ENCODE results near the gene FBLN5.
"Not testable (repeated sequence)": the region's sequence is repeated elsewhere in the genome, so short reads cannot be mapped to it uniquely, and the experiment has no call there.

Gene FBLN5

DNA sequence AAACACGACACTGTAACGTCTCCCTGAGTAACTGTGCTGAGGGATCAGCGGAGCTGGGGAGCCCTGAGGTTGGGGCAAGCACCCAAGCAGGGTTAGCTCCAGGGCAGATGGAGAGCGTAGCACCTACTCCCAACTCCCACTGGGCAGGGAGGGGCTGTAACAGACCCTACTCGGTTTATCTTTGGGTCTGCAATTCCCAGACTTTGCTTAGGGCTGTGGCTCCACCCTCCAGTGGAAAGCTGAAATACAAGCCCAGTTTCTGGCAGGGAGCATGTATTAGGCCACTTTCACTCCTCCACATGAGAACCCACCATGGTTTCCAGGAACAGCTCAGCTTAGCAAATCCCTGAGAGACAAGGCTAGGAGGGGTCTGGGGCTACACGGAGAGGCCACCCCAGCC lies 62.8 kb downstream of the FBLN5 start:
- no peak for DNase-seq (ENCODE audit: low read depth)

DNA sequence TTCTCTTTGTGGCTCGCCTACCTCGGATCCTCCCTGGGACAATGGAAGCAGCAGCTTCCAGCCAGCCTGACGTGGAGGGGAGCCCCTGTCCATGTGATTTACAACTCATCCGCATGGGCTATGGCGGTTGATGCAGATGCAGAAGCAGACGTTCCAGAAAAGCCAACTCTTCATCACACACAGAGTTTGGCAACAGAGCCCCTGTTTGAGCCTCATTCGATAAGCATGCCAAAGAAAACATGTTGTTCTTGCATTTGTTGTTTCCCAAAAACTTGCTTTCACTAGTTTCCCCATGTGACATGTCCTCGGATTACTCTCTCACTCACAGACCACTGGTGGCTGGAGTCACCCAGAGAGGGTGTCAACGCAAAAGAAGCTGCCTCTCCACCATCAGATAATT lies 63.7 kb downstream of the FBLN5 start:
- DNase-seq (ENCODE audit: low read depth), result no peak

DNA sequence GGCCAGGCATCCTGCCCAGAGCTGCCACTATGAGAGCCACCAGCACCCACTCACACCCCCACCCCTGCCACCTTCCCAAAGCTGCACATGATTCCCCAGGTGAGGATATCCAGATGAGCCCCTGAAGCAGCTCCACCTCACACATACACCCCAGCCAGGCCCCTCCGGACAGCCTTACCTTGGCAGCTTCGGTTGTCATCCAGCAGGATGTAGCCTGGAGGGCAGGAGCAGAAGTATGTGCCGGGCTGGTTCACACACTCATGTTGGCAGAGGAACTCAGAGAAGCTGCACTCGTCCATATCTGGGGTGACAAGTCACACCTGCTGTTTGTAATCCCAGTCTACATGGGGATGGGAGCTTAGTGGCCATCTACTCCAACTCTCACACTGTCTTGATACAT lies 64.7 kb downstream of the FBLN5 start:
- no peak for DNase-seq (ENCODE audit: low read depth)

DNA sequence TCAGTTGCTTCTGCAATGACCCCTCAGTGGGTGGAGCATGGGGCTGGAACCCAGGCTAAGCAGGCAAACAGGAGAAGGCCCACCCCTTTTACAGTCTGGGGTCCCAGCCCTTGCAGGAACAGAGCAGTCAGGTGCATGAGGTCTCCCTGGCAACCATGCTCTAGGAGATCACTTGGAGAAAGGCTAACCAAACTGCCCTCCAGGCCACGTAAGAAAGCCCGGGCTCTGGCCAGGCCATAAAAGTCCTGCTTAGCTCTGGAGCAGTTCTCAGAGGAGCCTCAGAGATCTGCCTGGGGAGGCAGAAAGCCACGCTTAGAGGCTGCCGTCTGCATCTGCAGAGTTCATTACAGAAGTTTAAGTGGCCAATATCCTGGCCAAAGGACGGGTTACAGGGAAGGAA lies 65.1 kb downstream of the FBLN5 start:
- DNase-seq (ENCODE audit: low read depth), result no peak

DNA sequence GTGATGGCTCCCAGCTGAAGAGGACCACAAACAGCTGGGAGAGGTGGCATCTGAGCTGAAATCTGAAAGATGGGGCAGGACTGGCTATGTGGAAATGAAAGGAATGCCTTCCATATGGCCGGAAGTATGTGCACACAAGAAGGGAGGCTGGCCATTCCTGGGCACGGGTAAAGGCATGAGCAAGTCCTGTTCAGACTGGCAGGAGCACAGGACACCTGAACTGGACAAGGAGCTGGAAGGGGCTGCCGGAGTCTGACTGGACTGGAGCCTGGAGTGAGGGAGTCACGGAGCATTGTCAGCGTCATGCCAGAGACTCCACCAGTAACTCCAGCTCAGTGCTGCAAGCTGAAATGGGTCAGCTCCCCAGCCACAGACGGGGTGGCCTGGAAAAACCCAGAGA lies 68.3 kb downstream of the FBLN5 start:
- no peak for DNase-seq (ENCODE audit: low read depth)

DNA sequence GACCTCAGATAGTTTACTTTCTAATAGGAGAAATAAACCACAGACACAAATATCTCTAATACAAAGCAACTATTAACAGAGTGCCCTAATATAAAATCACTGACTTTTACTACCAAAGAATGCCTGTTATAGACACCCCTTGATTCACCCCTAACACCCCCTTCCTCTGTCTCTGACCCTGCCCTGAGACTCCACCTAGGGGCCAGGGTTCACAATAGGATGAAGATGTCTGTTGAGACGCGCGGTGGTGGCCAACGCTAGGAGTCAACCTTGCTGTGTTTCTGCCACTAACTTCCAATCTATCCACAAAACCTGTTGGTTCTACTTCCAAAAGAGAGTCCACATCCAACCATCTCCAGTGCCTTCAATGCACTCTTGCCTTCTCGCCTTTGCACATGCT lies 69.2 kb downstream of the FBLN5 start:
- no peak for DNase-seq (ENCODE audit: low read depth)

DNA sequence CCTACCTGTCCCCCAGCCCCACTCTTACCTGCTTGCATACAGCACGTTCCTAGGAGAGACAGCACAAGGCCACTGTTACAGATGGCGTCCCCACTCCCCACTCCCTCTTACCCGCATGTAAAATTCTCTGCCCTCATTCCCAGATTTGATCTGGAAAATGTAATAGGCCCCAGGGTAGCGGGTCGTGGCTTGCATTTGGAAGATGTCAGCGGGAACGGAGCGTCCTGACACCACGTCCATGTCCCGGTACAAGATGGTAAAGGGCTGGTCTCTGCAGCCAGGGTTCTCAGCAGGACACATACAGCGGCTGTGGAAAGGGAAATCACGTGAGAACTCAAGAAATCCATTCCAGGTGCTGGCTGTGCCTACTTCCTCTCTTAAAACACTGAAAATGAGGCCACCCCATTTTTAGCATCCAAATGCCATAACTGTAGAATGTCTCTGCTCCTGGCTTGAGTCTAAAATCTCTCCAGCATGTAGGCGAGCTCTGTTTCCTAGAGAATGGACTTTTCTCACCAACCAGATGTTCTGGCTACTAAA lies 70.0 kb downstream of the FBLN5 start:
- no peak for DNase-seq (ENCODE audit: low read depth)

DNA sequence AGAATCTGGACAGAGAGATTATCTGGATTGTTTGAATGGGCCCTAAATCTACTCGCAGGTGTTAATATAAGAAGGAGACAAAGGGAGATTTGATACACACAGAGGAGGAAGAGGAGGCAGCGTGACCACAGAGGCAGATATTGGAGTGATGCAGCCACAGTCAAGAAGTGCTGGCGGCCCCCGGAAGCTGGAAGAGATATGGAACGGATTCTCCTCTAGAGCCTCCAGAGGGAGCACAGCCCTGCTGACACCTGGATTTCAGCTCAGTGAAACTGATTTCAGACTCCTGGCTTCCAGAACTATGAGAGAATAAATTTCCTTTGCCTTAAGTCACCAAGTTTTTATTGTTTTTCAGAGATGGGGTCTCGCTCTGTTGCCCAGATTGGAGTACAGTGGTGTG lies 71.0 kb downstream of the FBLN5 start:
- DNase-seq (ENCODE audit: low read depth), result no peak

DNA sequence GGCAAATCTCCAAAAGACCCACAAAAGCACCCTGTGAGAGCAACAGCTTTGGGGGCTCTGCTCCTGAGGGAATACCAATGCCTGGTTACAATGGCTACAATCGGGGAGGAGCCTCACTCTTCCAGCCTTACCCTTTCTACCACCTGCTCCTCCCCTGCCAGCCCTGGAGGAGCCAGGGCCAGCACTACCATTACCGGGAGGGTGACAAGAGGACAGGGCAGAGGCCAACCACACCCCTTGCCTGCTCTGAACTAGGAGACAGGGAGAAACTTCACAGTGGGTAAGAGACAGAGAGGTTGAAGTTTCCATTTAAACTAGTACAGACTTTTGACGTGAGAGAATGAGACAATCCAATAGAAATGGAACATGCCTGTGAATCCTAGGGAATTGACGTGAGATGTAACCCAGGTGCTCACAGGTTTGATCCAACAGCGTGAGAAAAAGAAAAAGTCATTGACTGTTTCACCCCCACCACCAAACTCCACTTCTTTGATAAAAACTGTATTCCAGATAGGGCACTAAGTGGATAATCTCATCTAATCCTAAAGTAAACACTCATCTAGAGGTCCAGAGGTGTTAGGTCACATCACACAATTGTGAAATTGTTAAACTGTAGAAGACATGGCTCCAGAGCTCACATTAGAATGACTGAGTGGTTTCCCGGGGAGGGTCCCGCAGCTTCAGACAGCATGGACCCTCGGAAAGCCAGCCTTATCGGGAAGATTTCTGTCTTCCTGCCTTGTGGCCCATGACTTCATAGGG lies 71.8 kb downstream of the FBLN5 start:
- no peak for DNase-seq (ENCODE audit: low read depth)

DNA sequence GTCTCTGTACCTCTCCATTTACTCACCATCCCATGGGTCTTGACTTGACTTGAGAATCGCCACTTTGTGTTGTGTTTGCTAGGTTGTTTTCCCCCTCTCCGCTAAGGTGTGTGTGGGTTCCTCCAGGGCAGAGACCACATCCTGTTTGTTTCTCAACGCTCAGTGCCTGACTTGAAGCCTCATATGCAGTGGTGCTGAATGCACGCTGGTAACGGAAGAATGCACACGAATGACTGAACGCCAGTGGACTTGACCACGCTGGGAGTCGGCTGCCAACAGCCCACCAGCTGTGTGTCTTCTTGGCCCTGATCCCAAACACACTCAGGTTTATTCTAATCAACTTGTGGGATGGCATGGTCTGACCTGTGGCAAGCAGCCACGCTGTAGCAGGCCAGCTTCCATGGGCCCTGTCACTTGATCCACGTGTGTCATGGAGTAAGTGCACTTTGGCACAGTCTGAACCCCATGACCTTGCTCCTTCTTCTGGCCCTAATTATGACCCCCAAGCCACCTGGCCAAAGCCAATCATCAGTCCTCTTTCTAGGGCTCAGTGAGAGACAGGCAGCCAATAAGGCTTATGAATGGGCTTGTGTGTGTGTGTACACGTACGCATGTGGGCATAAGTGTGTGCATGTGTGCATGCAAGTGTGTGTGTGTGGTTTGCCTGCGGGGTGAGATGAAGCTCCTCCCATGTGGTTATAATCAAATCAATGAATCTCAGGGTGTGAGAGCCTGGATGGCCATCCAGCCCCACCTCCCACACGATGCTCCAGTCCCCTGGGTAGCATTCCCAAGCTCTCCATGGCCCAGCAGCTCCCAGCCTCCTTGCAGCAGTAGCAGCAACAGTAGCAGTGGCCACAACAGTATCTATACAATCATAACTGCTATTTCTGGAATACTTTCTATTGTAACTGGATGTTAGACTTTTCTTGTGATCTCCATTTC lies 73.8 kb downstream of the FBLN5 start:
- DNase-seq (ENCODE audit: low read depth), result no peak

DNA sequence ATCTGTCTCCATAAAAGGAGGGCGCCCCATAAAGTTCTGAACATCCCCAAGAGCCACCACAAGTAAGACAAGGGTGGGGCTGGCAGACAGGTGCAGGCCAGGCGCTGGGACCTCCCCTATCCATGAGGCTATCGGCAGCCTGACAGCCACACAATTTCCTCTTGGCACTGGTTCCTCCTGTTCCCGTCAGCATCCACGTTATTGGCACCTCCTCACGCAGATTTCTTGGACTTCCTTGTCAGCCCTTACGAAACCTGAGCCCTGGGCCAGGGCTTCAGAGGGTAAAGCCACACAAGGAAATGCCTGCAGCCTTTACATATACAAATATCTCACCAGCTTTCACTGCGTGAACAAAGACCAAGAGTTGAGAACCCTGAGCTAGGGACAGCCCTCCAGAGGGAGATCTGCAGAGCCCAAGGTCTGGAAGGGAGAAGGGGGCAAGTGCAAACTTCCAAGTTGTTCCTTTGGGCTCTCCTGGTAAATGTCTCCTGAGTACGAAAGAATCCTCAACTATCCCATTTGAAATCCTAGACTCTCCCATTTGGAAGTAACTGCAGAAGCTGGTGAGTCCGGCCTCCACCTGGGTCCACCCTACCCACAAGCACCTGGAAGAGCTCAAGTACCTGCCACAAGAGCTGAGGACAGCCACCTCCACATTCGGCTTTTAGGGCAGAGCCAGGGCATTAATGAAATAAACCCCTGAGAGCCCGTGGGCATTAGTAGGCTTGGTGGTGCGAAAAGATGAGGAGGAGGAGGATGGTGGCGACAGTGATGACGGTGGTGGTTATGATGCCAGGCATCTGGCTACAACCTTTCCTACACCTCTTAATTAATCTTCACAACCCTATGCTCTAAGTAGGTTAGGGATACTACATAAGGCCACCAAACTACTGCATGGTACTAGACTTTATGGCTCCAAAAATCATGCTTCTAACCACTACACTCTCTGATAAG lies 74.7 kb downstream of the FBLN5 start:
- DNase-seq (ENCODE audit: low read depth), result no peak

DNA sequence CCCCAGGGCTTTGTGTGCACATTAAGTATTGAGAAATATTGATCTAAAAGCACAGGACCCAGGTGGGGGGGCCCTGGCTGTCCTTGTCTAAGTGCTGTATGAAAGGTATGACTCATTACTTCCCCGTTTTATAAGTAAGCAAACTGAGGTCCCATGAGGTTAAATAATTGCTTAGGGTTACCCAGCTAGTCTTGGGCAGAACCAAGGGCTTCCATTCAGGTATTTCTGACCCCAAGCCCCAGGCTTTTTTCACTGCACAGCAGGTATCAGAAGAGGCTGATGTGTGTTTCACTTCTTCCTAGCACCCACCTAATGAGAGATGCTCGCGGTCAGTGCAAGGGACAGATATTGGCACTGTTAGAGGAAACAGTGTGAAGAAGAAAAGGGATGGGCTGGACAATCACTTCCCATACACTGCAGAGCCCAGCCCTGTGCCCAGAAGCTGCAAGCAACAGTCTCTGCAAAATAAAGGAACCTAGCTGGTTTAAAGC lies 75.4 kb downstream of the FBLN5 start:
- no peak for DNase-seq (ENCODE audit: low read depth)

DNA sequence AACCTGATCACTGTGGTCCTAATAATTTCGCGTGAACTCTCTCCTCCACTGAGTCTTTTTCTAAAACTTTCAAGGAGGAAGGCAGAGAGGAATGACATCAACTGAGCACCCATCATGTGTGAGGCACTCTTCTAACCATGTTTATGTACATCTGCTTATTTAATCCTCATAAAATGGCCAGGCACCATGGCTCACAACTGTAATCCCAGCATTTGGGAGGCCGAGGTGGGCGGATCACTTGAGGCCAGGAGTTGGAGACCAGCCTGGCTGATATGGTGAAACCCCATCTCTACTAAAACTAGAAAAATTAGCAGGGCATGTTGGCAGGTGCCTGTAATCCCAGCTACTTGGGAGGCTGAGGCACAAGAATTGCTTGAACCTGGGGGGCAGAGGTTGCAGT lies 76.1 kb downstream of the FBLN5 start:
- DNase-seq (ENCODE audit: low read depth), result not testable (repeated sequence)

DNA sequence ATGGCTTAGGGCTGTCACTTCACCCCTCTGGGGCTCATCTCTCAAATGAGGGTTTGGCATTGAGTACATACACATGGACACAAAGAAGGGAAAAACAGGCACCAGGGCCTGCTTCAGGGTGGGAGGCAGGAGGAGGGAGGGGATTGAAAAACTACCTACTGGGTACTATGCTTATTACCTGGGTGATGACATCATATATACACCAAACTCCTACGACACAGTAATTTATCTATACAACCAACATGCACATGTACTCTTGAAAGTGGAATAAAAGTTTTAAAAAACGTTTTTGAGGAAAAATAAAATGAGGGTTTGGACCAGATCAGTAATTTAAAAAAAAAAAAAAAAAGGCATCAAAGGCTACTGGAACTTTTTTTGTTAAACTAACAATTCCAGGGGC lies 76.6 kb downstream of the FBLN5 start:
- DNase-seq (ENCODE audit: low read depth), result no peak

DNA sequence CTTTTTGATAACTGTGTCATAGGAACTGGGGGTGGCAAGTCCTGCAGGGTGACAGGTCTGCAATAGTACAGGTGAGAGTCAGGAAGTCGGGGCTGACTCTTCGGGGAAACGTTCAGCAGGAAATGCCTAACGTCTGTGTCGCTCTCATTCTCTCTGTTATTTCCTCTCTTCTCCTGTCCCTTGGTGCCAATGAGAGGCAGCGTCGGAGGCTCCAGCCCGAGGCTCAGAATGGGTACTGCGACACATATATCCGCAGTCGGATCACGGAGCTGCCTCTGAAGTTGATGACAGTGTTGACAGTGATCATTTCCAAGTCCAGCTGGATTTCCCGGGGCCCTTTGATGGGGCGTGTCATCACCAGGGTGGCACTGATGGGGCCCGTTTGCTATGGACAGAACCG lies 77.5 kb downstream of the FBLN5 start:
- no peak for DNase-seq (ENCODE audit: low read depth)

DNA sequence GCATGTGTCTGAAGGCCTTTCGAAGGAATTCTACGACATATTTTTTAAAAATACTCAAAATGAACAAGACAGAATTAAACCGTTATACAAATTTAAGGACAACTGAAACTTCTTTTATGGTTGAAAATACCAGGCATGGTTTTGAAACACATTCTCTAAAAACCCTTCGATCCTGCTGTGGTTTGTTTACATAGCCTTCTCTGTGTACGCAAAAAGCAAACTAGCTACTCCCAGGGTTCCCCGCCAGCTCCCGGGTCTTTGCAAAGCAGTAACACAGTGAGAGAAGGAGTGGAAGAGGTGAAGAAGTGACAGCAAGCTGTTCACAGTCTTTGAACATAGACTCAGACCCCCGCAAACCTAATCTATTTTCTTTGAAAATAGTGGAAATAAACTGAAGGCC lies 77.9 kb downstream of the FBLN5 start:
- no peak for DNase-seq (ENCODE audit: low read depth)

DNA sequence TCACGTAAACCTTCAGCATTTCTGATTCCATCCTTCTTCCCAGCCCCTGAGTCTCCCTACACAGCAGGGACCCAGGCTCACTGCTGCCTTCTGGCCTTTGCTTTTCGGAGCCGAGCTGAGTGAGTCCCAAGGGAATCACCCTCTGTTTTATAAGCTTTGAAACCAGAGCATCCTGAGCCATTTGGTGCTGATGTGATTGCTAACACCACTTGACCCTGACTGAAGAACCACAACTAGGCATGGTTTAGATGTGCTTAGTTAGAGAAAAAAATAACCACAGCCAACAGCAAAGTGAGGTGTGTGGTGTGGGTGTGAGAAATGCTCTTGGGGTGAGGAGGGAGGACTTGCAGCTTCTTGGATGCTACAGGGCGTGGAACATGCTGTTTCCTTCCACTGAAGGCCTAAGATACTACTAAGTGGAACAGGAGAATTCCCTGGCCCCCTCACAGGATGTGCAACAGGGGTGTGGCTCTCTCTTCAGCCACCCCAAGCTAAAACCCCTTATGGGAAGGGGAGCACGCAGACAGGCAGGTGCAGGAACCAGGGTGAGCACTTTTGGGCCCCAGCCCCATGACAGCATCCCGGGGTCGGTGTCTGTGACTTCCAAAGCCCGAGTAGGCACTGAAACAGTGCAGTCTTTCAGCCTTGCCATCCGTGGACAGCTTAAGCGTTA lies 80.0 kb downstream of the FBLN5 start, which contains the start of gene TC2N:
Gene TC2N, minus strand, starts transcription at position 221 of the 673 bp plus-strand sequence. CDS start 53,767 bp downstream, outside the sequence.
- no peak for DNase-seq (ENCODE audit: low read depth)

DNA sequence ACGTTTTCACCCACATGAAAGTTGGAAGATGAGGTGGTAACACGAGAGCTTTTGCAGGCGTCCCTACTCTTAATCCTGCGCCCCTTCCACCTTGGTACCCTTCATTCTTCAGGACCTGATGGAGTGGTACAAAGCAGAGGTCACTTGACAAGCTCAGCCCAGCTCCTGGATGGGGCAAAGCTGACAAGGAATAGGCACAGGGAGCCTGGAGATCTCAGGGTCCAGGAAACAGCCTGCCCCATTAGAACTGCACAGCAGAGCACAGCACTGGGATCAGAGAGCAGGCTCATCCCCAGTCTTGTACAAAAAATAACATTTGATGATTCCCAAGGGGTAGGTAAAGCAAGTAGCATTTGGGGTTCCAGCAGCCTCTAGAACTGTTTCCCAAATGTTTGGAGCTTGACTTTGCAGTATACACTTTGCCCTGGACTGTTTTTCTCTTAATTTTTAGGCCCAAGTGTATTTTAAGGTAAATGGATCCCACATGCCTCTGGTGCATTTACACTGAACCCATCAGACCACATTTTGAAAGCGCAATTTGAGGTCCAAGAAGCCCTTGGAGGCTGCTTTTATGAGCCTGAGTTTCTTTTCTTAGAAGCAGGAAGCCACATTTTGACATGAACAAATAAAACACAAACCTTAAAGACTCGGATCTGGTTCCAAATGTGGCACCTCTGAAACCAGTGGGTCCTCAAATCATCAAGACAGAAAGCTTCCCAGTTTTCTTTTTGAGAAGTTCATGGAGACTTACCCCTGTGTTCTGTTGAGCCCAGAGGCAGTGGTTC lies 80.8 kb downstream of the FBLN5 start:
- no peak for DNase-seq (ENCODE audit: low read depth)

DNA sequence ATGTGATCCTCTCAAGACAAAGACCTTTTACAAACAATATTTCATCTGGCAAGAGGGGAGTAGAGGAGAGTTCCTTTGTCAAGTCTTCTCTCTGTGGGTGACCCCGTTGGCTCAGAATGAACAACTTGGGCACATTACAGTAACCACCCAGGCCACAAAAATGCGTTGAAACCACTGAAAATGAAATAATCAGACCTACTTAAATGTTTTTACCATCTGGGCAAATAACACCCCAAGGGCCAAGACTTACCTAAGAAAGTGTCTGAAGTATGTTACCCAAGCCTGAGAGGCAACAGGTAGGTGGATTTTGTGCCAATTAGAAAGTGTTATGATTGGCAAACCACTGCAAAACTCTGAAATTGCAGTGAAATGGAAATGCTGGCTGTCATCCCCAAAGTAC lies 81.4 kb downstream of the FBLN5 start:
- DNase-seq (ENCODE audit: low read depth), result no peak

DNA sequence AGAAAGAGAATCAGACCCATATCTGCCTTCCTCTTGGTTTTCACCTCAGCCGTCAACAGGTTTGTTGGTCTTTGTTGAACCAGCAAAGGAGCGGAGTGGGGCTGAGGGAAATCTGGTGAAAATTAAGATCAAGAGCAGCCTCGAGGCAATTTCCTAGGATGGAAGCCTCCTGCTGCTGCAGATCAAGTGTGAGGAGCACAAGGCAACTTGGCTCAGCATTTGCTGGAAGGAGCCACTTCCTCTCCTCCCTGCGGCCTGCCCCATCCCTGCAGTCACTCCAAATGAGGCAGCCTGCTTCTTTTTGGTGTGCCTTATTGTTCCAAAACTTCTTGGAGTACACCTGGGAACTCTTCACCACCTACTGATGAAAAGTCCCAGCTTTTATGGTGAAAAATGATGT lies 85.1 kb downstream of the FBLN5 start:
- DNase-seq (ENCODE audit: low read depth), result no peak
